GM21367 (cell line): ENCODE measurements around the gene SLU7.

Experiments used
- ATAC-seq: cut with Tn5 transposase; IDR thresholded peaks from one replicate; pipeline ENCODE4 v1.9.1; 2021; ENCODE audit not compliant: unreplicated experiment

Gene SLU7

DNA sequence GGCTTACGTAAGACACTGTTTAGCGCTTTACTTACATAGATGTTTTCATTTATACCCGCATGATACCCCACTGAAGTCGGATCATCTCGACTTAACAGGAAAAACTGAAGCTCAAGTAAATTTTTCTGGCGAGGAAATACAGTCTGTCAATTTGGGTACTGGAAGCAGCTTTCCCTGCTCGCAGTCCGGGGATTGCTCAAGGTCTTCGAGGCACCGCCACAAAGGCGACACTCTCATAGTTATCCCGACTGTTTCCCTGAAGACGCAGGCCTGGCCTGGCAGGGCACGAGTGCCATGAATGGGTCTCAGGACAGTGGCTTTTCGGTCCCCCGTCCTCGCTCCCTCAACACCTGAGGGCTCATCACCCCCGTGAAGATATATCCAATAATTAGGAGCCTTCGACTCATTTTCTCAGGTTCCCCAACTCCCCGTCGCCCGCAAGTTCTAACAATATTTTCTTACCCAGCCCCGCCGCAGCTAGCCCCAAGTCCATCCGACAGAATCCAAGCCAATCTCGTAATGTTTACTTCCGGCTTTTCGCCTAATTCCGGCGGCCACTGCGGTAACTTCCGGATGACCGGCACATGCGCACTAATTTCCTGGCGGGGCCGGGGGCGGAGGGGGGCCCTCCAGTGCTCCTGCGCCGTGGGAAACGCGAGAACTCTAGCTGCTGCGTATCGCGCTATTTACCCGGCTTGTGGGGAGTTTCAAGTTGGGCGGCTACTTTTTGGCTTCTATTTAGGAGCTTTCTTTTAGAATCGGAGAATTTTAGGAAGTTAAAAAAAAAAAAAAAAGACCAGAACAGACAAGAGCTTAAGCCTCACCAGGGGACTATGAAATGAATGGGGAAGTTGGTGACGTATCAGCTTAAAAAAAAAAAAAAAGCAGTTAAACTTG, at the start of gene SLU7:
Gene SLU7 (minus strand): TSS at position 521 of the 897 bp plus-strand sequence. CDS start 3,787 bp downstream, outside the sequence.
- peak; percentile 64 for ATAC-seq

GRCh38 chr5:160468363-160468975, 49.6 kb upstream of the SLU7 start:
- no peak for ATAC-seq

GRCh38 chr5:160467555-160468362, 48.9 kb upstream of the SLU7 start:
- ATAC-seq: peak; percentile 88

GRCh38 chr5:160466889-160467554, 48.1 kb upstream of the SLU7 start:
- no peak for ATAC-seq

DNA sequence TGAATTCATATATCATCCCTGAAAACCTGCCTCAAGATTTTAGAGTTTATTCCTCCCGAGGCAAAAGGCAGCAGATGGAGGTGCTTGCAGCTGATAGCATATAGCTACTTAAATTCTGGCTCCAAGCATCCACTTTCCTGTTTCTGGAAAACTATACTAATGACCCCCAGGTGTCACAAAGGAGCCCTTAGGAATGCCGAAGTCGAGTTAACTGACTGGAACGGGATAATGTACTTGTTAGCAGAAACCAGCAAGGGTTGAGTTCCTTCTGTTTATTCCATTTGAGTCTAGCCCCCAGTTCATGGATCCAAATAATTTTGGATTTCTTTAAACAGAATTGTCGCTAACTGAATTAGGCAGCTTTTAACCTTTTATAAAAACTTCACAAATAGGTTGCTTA, 47.2 kb upstream of the SLU7 start:
- no peak for ATAC-seq

DNA sequence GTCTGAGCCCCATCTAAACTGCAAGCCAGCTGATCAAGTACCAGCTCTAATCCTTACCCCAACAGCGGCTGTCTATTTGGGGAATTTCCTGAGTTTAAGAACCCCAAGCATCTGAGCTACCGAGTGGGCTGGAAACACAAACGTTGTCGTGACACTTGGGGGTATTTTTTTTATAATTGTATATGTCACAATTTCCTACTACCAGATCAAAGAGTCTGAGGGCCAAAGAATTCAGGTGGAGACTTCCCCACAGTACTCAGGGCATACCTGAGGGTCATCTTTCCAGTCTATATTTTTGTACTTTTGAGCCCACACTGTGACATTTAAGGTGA, 45.6 kb upstream of the SLU7 start:
- no peak for ATAC-seq

DNA sequence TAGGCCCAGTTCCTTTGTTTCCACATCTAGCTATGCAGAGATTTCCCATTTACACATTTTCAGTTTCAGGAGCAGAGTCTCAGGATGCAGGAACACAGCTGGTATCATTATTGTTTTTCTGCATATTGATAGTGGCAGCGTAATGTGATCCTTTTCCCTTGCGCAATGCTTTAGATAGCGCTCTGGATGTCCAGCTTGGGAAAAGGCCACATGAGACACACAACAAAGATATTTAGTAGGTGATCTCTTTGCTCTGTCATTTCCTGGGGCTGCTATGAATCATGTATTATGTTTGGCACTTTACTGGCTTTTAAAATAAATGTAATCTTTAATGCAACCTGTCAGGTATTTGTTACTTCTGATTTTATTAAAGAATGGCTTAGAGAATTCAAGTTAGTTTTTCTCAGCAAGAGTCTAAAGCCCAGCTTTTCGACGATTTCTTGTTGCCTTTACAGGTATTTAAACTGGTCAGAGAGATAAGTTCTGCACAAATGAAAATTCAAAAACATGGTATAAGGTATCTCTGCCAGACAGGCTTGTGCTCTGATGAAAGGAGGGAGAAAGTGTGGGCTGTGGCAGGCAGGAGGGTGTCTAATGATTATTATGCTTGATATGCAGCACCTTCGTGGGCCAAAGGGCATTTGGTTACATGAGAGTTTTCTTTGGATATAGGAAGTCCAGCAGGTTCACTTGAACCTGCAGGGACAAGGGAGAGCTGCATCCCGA, 45.0 kb upstream of the SLU7 start:
- no peak for ATAC-seq

DNA sequence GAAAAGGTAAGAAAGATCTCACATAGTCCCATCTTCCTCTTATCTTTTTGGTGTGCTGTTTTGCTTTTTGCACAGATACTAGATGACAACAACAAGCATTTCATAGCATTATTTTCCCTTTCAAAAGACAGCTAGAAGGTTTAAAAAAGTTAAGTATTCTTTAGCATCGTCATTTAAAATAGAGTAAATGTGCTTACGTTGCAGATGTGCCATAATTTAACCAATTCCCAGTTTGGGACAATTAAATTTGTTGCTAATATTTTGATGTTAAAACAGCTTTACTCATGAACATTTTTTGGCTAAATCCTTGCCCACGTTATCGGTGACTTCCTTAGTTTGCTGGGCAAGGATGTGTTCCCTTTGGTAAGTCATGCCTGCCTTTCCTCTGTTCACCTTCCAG, 44.3 kb upstream of the SLU7 start:
- no peak for ATAC-seq

GRCh38 chr5:160462167-160462566, 43.3 kb upstream of the SLU7 start:
- ATAC-seq: peak; percentile 32

DNA sequence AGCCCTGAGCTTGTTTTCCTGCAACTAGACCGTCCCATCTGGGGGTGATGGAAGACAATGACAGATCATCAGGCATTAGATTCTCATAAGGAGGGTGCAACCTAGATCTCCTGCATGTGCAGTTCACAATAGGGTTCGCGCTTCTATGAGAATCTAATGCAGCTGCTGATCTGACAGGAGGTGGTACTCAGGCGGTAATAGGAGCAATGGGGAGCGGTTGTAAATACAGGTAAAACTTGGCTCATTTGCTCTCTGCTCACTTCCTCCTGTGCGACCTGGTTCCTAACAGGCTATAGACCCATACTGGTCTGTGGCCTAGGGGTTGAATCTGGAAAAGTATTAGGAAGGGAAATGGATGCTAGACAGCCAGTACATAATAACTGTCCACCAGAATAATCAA, 42.5 kb upstream of the SLU7 start:
- ATAC-seq: no peak

GRCh38 chr5:160460377-160461049, 41.6 kb upstream of the SLU7 start:
- ATAC-seq: no peak

DNA sequence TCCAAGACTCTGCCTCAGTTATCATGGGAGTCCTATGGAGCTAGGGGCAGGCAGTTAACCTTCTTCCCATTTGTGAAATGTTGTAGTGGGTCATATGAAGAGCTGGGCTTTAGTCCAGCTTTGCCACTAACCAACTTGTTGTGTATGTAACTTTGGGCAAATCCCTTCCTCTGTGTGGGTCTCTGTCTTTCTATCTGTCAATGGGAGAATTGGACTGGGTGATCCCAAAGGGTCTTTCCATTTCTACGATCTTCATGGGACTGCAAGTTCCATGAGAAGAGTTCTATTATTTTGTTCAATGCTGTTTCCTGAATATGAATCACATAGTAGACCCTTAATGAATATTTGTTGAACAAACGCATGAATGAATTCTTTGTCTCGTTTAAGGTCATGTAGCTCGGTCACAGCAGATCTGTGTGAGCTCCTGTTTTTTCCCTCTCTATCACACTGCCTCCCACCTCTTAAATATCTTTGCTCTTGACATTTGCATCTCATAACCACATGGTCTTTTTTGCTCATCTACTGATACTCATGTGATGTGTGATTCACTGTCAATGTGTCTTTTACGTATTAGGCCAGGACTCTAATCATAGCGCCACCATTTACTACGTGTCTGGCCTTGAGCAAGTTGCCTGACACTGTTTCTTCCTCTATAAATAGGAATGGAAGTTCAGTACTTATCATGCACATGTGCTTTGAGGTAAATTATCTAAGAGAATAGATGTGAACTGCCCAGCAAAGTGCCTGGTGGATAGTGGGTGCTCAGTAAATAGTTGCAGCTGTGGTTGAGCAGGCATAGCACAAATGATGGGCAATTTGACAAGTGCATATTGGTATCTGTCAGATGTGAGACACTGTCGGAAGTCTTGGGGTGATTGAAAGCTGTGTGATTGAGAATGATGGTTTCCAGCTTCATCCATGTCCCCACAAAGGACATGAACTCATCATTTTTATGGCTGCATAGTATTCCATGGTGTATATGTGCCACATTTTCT, 40.2 kb upstream of the SLU7 start:
- peak; percentile 72 for ATAC-seq

GRCh38 chr5:160457252-160457651, 38.4 kb upstream of the SLU7 start:
- no peak for ATAC-seq

- ATAC-seq: no peak
These were observed 37.7 kb upstream of the SLU7 start for GRCh38 chr5:160456480-160457177.

DNA sequence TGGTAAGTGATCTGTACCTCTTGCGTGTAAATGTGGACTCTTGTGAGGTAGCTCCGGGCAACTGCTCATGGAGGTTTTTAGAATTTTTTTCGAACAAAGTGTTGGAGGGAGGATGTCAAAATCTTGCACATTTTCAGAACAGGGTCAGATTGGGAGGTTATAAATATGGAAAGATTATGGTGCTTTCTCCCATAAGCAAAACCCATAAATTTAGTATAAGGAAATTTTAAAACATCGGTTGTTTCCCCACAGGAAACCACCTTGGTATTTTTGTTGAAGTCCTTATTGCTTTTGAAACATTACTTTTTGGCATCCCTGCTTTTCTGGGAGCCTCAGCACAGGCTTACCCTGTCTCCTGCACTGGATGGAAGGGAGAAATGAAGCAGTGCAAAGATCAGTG, 36.7 kb upstream of the SLU7 start:
- no peak for ATAC-seq

- ATAC-seq: no peak
These were observed 34.9 kb upstream of the SLU7 start for GRCh38 chr5:160453751-160454150.

DNA sequence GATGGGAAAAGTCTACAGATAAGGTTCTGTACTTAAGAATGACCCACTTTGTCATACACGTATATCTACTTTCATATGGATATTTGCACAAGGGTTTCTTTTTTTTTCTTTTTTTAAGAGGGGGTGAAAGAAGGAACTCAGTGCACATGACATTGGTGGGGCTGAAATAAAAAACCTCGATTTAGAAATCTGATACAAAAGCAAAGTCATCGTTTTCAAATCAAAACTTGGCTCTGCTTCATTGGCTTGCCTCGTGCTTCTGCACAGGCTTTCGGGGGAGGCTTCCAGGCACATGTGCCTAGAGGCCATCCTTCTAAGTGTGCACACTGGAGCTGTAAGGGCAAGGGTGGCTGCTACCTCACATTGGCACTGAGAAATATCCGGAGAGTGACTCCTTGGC, 33.9 kb upstream of the SLU7 start:
- no peak for ATAC-seq

DNA sequence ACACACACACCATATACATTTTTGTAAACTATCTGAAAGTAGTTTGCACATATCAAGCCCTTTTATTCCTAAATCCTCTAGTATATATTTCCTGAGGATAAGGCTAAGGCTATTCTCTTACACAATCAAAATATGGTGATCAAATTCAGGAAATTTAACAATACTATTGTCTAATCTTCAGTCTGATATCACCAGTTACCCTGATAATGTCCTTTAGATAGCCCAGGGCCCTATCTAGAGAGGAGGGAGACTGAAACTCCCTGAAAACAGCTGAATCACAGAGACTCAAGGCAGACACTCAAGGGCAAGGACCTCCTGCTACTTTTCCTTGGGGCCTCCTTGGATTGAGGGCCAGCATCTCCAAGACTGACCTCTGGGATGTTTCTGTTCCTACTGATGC, 33.2 kb upstream of the SLU7 start:
- no peak for ATAC-seq
